ENCODE measurements around the gene SELENOH.

The SELENOH gene

DNA sequence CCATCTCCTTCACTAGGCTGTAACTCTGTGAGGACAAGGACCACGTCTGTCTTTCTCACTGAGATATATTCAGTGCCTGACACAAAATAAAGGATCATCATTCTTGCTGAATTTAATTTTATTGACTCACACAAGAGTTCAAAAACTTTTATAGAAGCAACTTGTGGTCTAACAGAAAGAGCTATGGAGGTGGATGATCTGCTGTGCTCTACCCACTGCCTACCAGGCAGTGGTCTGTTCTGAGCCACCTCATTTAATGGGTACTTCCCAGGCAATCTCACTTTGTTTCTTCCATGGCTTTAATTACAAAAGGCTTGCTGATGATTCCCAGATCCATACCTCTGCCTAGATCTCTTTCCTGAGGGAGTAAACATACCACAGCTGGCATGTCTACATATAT is 5.6 kb downstream of the SELENOH start:
- DNase-seq (ENCODE audit: low read depth in 2 of 2): no peak

DNA sequence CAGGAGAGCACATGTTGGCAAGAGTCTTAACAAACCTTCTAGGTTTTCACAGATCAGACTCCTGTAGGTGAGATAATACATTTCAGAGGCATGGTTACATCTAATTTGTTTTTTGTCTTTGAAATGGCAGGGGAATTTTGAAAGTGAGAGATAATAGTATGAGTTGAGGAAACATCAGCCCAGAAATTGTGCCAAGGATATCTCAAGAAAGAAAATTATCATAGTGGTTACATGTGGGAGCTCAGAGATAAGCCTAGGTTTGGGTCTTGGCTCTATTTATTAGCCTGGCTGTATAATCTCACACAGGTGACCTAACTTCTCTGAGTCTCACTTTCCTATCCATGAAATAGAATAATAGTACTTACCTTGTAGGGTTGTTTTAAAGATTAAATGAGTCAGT is 9.9 kb downstream of the SELENOH start:
- no peak for DNase-seq (ENCODE audit: low read depth in 2 of 2)

DNA sequence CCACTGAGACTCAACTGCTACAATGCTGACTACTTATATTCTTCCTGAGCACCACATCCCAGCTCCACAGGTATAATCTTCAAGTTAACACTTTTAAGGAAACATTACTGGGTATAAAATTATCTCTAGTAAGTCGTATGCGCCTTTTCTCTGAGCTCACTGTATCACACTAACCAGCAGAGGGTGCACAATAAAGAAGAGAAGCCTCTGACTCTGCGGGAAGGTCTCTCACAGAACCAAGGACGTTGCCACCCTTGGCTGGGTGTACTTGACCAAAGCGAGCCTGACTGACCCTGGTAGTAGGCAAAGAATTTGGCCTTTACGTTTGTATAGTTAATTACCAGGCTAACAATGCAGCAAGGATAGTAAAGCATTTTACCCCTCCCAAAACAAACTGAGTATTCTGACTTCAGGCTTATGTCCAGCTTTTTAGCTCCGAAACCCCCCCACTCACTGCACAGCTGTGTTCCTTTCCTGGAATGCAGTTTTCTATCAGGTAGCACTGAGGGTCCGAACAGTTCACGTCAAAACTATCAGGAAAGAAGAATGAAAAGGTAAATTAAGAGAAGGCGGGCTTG is 10.5 kb downstream of the SELENOH start, which contains the start of gene BTBD18:
Gene BTBD18, minus strand, starts transcription at position 144 of the 578 bp plus-strand sequence. CDS start 631 bp downstream, outside the sequence.
- DNase-seq (ENCODE audit: low read depth in 2 of 2): no peak

DNA sequence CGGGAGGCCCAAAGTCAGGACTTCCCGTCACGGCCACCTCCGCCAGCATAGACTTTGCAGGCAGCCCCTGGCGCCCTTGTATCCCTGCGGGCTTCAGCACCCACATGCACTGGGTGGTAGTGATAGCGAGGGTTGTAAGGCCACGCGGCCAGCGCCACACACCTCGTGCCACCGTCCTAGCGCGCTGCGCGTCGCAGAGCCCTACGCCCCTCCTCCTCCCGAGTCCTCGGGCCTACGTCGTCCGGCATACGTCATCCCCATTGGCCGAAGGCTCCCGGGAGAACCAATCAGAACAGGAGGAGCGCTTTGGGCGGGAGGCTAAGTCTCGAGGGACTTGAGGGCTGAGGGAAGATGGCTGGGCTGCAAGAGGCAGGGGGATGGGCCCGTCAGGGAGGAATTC is 11.7 kb downstream of the SELENOH start:
- DNase-seq (ENCODE audit: low read depth in 2 of 2): no peak

DNA sequence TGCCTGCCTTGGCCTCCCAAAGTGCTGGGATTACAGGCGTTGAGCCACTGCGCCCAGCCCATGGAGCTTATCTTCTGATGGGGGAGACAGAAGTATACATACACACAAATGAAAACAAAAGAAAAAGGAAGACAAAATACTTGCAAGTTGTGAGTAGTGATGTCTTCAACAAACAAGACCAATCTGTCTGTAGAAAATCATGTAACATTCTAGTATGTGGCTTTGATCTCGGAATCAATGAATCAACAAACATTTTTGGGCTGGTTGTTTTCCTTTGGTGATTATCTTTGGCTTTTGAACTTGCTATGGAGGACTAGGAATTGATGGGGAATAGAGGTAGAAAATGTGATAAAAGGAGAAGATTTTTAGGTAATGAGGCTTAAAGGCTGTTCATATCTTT is 16.9 kb downstream of the SELENOH start:
- DNase-seq (ENCODE audit: low read depth in 2 of 2): no peak

DNA sequence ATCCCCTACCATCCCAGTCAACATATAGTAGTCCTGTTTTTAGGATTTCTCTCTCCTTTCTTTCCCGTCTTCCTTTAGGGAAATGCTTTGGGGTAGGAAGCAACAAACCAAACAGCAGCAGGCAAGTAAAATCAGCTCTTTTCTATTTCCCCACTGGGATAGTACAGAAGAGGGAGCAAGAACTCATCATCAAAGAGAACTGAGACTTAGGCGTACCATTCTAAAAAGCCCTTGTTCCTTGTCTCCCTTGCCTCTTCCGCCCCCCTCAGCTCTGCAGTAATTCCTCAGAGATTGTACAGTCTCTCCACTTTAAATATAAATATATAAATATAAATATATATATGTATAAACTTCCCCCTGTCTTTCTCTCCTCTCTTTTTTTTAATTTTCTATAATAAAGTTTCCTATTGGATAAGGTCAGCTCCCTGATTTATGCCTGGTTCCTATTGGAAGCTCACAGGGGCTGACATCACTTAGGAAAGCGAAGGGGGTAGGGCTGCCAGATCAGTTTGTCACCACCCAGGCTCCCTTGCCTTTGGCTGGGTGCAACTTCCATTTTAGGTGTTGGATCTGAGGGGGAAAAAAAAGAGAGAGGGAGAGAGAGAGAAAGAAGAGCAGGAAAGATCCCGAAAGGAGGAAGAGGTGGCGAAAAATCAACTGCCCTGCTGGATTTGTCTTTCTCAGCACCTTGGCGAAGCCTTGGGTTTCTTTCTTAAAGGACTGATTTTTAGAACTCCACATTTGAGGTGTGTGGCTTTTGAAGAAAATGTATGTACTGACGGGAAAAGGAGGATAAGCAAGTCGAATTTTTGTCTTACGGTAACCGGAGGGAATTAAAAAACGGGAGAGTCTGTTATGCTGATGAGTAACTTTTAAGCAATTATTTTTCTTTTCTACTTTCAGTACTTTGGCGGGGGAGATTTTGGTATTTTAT is 20.3 kb downstream of the SELENOH start, which contains the start of gene CTNND1:
Gene CTNND1, plus strand, starts transcription at position 502 of the 934 bp plus-strand sequence. CDS start 29,677 bp downstream, outside the sequence.
- peak; percentile 97 for DNase-seq (ENCODE audit: low read depth in 2 of 2)

DNA sequence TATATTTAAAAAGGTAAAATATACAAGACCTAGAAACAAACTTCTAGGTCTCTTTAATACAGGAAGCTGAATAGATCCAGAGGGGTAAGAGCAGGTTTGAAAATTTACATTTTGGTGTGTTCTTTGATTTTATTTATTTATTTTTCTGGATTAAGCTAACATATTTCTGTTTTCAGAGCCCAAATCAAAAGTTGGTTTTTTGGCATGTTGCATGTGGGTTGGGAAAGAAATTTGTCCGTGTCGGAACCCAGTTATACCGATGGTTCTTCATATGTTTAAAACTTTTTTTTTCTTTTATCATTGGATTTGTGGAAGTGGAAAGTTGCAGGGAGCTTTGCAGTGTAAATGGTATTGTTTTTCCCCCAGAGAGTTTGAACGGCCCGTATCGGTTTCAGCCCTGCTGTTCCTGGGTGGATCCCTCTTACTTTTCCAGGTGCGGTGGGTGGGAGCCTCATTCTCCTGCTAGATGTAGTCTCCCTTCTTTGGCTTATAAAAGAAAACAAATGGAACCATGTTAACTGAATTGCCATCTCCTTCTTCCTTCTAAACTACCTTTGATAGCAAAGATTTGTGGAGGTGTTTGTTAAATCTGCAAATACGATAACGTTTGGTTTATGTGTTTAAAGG is 21.1 kb downstream of the SELENOH start:
- no peak for DNase-seq (ENCODE audit: low read depth in 2 of 2)

DNA sequence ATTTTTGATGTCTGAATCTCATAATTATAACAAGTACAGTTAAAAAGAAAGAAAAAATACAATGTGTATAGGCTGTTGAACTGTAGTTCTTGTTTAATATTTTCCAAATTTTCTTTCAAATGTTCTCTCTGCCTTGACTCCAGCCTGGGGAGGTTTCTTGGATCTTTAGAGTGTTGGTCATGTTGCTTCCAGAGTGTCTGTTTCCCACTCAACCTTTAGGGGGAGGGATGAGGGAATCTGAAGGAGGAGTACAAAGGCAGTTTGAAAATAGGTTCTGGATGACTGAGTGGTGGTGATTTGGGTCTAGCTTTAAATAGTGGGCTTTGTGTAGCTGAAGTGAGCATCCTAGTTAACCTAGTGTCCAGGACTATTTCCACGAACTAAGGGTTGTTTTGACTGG is 22.3 kb downstream of the SELENOH start:
- DNase-seq (ENCODE audit: low read depth in 2 of 2): no peak

DNA sequence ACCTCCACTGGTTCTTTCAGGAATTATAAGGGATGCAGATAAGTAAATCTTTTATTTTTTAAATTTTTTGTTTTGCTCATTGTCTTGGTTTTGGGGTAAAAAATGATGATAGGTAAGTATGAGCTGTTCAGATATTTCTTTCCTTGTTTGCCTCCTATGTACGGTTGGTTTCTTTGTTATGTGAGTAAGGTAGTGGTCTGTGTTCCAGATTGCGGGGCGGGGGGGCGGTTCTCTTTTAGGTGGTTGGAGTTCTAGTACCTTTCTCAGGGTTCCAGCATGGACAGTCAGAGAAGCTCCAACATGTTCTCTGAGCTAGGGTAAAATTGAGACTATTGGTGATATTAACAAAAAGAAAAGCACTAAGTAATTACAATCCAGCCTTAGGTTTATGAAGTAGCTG is 22.7 kb downstream of the SELENOH start:
- DNase-seq (ENCODE audit: low read depth in 2 of 2): no peak

DNA sequence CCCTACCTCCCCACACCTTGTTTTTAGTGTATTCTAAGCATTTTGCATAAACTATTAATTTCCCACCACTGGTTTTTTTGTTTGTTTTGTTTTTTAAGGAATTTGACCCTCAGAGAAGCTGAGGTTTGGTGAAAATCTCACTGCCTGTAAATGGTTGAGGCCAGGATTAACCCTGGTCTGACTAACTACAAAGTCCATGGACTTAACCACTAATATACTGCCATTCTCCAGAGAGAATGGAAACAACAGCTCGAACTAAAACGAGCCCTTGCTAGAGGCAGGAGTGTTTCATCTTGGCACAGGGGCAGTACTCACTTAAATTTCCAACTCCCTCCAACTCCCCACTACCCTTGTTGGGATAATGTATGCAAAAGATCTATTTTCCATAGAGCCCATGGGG is 23.3 kb downstream of the SELENOH start:
- no peak for DNase-seq (ENCODE audit: low read depth in 2 of 2)

DNA sequence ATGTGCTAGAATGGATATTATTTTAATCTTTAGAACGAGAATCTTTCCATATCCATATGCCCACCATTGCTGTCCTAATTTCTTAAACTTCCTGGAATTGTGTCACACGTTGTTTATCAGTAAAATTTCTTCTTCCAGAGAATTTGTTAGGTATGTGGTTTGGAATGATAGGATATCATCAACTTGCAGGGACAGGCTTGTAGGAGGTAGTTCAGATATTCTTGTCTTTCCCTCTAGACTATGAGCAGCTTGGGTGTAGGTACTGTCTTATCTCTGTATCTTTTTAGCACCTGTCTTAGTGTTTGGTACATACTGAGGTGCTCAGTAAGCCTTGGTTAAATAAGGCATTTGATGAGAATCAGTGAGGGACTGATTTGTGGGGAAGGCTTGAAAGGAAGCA is 23.7 kb downstream of the SELENOH start:
- DNase-seq (ENCODE audit: low read depth in 2 of 2): no peak

DNA sequence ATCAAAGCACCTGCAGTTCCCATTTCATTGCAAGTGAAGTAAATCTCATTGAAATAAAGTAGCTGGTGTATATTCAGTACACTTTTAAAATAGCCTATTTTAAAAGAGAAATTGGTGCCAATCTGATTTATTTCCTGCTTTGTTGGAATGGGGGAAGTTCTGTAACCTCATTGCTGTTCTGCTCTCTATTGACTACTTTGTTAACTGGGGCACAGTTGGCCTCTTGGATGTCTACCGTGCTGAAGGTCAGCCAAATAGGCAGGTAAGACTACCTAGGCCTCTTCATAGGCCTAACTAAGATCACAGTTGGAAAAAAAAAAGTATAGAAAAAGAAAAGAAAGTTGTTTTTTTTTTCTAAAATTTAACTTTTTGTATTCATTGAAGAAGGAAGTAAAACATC is 29.5 kb downstream of the SELENOH start:
- DNase-seq (ENCODE audit: low read depth in 2 of 2): no peak

DNA sequence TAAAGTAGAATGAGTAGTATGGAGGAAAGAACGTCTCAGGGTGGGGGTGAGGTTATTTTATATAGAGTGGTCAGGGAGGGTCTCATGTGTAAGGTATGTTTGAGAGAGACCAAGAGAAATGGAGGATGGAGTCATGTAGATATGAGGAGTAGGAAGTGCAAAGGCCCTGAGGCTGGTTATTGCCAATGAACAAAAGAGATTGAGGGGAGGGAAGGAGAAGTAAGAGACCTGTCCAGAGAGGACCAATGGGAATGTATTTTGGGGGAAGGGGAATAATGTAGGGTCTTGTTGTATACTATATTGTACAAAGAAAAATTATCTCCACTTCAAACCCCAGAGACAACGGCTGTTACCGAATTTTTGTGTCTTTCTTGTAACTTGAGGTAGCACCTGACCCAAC is 30.1 kb downstream of the SELENOH start:
- no peak for DNase-seq (ENCODE audit: low read depth in 2 of 2)

DNA sequence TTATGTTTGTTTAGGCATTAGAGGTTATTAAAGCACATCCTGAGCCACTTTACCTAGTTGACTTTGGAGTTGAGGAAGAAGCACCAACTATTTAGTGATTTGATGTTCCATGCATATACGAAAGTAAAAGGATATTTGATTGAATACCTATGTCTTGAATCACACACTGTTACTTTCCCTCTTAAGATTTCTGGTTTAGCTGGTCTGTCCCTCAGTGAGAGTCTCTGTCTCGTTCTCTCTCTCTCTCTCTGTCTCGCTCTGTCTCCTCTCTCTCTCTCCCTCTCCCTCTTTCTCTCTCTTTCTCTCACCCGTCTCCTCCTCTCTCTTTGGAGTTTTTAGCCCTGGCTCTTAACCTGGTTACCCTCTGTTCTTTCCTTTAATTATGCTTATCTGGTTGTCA is 31.3 kb downstream of the SELENOH start:
- no peak for DNase-seq (ENCODE audit: low read depth in 2 of 2)

DNA sequence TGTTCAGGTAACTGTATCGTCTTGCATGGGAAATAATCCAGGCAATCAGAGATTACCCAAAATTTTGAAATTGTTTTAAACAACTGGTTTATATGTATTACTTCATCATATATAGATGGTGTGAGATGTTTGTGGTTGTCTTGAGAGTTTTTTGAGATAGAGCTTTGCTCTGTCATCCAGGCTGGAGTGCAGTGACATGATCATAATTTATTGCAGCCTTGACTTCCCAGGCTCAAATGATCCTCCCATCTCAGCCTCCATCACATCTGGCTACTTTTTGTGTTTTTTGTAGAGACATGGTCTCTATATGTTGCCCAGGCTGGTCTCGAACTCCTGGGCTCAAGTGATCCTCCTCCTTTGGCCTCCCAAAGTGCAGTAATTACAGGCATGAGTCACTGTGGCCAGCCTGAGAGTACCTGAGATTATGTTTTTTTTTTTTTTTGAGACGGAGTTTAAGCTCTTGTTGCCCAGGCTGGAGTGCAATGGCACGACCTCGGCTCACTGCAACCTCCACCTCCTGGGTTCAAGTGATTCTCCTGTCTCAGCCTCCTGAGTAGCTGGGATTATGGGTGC is 31.8 kb downstream of the SELENOH start:
- DNase-seq (ENCODE audit: low read depth in 2 of 2): no peak

DNA sequence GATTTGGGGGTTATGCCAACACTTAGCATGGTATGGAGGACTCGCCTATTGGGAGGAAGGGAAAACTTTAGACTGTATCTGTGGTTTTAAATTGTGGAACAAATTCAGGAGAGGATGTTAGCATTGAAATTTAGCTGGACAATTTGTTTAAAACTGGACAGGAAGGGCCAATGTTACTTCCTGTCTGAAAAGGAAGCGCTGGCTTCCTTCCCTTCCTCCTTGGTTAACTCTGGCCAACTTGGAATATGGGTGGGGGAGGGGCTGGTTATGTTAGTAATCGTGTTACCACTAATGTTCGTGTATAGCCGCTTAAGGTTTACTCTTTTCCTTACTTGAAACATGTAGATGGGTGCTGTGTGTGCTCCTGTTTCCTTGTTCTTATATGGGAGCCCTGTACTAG is 34.2 kb downstream of the SELENOH start:
- no peak for DNase-seq (ENCODE audit: low read depth in 2 of 2)

DNA sequence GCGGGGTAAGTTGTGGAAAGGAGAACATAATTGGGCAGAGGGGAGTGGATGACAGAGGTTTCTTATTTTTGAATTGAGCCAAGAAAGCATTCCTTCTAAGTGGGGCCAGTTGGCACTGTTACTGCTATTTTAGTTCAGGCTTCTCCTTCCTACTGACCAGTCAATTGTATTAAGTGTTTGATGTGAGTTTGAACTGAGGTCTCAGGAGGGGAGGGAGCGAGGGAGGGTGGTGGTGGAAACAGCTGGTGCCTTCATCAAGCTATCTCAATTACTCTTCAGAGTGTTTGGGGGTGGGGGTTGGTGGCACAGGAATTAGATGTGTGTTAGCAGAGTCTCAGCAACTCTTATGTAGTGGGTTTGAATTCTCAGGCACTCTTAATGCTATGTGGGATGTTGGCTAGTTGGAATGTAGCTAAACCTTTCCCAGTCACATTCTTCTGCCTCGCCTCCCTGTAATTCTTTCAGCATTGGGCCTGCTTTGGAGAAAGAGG is 34.8 kb downstream of the SELENOH start:
- DNase-seq (ENCODE audit: low read depth in 2 of 2): peak; percentile 79 to 84

DNA sequence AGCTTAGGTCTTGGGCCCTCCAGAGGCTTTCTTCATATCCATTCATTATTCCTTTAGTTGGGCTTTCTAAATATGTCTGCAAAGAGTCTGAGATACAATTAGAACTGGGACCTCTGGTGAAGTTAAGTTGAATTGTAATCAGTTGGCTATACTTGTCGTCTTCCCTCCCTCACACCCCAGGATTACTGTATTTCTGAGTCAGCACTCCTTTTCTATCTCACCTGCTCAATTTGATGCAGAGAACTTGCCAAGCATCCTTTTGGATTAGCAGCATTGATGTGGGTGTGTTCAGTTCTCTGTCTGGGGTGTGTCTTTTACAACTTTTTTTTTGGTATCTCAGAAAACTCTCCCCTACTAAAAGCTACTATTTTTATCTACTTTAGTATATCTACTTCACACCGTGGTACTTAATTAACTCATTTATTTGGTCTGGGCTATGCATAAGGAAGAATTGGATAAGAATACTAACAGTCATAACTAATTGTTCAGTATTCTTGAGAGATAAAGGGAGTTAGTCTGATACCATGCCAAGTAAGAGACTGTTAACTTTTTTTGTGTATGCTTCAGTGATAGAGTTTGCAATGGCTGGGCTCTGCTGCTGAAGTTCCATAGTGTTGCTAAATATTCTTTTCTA is 35.4 kb downstream of the SELENOH start:
- DNase-seq (ENCODE audit: low read depth in 2 of 2): no peak

DNA sequence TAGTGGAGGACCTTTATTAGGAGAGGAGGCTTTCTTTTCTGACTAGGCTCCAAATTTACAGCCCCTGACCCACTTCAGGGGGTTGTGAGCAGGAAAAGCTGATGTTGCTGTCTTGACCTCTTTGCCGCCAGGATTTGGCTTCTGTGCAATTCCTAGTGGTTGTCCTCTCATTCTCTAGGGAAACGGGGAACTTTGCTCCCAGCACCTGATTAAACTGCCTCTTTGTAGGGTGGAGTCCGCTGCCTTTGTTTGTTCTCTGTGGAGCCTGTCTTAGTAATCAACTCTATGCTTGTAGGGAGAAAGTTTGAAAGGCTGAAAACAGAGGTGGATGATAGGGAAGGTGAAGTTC is 36.7 kb downstream of the SELENOH start:
- no peak for DNase-seq (ENCODE audit: low read depth in 2 of 2)

DNA sequence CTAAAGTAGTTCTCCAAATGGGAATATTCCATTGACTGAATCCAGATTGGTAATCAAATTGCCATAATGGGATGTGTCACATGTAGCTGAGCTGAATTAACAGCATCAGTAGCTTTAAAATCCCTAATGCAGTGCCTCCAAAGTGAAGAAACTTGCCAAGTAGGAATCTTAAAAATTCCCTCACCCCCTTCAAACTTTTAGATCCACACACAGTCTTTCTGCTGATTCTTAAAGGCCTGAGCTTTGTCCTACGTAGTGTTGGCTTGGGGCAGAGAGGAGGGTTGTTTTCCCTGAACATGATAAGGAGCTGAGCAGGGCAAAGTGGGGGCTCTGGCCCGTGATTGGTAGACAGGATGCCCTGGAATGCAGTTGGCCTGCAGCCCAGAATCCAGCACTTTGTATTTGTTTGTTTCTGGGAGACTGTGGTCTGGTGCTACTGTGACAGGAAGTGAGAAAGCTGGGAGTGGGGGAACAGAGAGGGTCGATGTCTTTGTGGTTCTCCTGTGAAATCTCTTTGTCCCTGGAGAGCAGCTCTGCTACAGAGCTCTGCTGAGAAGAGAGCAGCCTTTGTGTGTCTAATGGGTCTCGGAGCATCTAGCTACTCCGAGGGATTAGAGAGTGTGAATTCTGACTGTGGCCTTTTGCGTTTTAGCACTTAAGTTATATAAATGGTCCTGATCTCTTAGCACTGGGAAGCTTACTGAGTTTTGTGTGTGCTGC is 37.2 kb downstream of the SELENOH start:
- DNase-seq (ENCODE audit: low read depth in 2 of 2): peak; percentile 98

DNA sequence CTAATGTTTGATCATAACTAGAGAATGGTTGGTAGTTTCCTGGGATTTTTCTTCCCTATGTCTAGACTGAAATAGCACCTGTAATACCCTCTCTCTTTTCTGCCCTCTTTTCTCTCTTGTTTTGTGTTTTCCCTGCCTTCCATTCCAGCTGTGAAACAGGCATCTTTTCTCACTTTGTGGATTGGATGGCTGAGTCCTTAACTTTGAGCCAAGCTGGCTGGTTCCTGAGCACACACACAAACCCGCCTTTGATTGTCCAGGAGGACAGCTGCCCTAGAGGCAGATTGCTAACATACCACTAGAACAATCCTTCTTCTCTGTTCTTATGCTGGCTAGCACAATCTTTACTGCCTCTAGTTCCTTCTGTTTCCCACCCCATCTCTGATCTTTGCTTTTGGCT is 38.0 kb downstream of the SELENOH start:
- no peak for DNase-seq (ENCODE audit: low read depth in 2 of 2)
